ENCODE results near the gene GLRX2. TPM values are rescaled to one million over a fixed set of nuclear protein-coding genes. Genes with fewer than 3 reads are reported as not detected.
A peak's percentile ranks its signal among the peaks of the same experiment; 100 is the strongest.

GLRX2 gene
- total RNA-seq, 3 donors from 2014 or later: 15.2 to 28.8 (median 23.6) TPM

DNA sequence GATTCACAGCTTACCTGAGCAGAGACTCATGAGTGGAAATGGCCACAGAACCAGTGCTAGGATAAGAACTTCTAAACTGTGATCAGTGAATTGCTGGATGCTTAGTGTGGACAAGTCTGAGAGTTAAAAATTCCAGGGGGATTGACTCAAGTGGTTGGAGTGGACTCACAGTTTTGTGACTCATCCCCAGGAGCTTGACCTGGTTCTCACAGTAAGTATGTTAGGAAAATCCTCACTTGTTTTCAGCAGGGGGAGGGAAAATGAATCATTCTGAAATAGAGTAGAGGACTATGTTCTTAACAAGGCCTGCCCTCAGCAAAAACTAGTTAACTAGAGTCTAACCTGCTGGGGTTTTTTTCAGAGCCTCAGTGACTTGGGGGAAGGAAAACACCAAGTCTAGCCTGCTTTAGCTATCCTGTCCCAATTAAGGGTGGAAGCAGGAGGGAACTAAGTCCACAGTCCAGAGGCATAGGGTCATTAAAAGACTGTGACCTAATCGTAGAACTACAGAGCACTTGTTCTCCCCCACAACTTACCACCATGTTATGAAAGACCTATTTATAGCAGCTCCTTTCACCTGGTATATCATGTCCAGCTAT is 10.5 kb upstream of the GLRX2 start:
- Histone ChIP-seq H3K9me3 (no peaks in the 10 kb centered on the region), H3K36me3 (ENCODE audit: low read depth) (no peaks in the 10 kb centered on the region), H3K4me3 (no peak overlapping the region), H3K4me1 (ENCODE audit: low read depth) (no peaks in the 10 kb centered on the region)
- TF ChIP-seq, protein P1, sequence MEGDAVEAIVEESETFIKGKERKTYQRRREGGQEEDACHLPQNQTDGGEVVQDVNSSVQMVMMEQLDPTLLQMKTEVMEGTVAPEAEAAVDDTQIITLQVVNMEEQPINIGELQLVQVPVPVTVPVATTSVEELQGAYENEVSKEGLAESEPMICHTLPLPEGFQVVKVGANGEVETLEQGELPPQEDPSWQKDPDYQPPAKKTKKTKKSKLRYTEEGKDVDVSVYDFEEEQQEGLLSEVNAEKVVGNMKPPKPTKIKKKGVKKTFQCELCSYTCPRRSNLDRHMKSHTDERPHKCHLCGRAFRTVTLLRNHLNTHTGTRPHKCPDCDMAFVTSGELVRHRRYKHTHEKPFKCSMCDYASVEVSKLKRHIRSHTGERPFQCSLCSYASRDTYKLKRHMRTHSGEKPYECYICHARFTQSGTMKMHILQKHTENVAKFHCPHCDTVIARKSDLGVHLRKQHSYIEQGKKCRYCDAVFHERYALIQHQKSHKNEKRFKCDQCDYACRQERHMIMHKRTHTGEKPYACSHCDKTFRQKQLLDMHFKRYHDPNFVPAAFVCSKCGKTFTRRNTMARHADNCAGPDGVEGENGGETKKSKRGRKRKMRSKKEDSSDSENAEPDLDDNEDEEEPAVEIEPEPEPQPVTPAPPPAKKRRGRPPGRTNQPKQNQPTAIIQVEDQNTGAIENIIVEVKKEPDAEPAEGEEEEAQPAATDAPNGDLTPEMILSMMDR (IDR thresholded peaks at IDR 0.05): no peak
- no peak for DNase-seq
- peak; percentile 46 for ATAC-seq
- intact Hi-C loops (cut with DNase I, micrococcal nuclease): no loop called here

DNA sequence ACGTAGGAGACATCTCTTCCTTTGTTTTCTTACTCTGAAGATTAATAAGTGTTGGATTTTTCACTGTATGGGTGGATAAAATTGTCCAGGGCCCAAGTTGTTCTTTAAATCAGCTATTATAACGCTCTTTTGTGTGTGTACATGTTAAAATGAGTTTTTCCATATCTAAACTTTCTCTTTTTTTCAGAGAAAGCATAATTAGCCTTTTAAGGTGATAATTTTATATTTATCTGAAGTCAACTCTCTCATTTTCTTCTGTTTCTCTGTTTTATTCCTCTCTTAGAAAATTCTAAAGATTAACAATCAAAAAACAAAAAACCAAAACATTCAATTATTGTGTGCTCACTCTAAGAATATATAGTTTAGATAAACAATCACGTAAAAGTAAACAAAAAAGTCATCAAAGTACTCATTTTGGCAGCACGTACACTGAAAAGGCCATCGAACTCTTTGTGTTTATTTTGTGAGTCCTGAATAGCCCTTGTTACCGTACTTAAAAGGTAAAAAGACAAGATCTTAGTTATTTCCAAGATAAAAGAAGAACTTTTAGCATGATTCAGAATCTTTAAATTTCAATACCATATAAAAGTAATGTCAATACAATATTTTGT is 9.4 kb upstream of the GLRX2 start:
- TF ChIP-seq, protein P1 (IDR thresholded peaks at IDR 0.05): no peak
- H3K4me1 ChIP-seq (ENCODE audit: low read depth): no peaks in the 10 kb centered on the region

GRCh38 chr1:193113992-193114332 is 8.7 kb upstream of the GLRX2 start:
- TF ChIP-seq, protein P1 (IDR thresholded peaks at IDR 0.05): no peak
- no peaks in the 10 kb centered on the region for H3K36me3 ChIP-seq (ENCODE audit: low read depth)
- intact Hi-C loops (cut with DNase I, micrococcal nuclease): no loop called here
- no peak for DNase-seq
- no peaks in the 10 kb centered on the region for H3K9me3 ChIP-seq
- ATAC-seq: no peak
- no peak overlapping the region for H3K4me3 ChIP-seq
- H3K4me1 ChIP-seq (ENCODE audit: low read depth): no peaks in the 10 kb centered on the region

More for the DNA sequence above, 9.4 kb upstream of the GLRX2 start:
- ATAC-seq (no peak), DNase-seq (no peak)
- Histone ChIP-seq H3K36me3 (ENCODE audit: low read depth) (no peaks in the 10 kb centered on the region), H3K9me3 (no peaks in the 10 kb centered on the region), H3K4me3 (no peak overlapping the region)
- intact Hi-C loops (cut with DNase I, micrococcal nuclease): no loop called here

DNA sequence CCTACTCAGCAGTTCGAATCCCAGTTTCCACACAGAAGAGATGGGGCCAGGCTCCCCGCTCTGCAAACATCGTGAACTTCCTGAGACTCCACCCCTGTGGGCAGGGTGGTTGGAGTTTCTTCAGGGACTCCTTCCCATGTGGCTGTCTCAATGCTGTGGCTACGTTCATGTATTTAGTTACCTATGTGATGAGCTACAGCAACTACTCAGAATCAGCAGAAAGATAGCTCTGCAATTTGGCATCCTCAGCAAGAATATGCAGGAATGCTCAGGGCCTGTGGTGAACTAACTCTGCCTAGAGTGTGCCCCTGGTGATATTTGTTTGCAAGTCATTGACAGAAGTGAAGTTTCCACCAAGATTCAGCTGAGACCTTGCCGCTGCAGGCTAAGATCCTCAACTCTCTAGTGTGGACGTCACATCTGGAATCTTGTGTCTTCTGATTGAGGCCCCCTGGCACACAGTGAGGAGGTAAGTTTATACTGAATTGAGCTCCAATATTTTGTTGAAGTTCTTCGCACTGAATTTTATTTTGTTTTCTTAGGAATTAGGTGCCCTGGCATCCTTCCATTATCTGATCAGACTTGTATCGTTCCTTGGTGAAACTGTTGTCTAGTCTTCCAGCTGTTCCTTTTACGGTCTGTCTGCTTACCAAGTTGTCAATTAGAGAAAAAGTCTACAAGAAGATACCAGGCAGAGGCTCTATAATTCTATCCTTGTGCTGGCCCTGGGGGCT is 8.2 kb upstream of the GLRX2 start:
- no peak overlapping the region for H3K4me3 ChIP-seq
- no peaks in the 10 kb centered on the region for H3K4me1 ChIP-seq (ENCODE audit: low read depth)
- H3K36me3 ChIP-seq (ENCODE audit: low read depth): no peaks in the 10 kb centered on the region
- DNase-seq (no peak), ATAC-seq (no peak)
- TF ChIP-seq, protein P1 (IDR thresholded peaks at IDR 0.05): no peak
- H3K9me3 ChIP-seq: no peaks in the 10 kb centered on the region
- intact Hi-C loops (cut with DNase I, micrococcal nuclease): no loop called here

GRCh38 chr1:193111641-193112090 is 6.5 kb upstream of the GLRX2 start:
- no peaks in the 10 kb centered on the region for H3K9me3 ChIP-seq
- no peaks in the 10 kb centered on the region for H3K36me3 ChIP-seq (ENCODE audit: low read depth)
- intact Hi-C loops (cut with DNase I, micrococcal nuclease): no loop called here
- ATAC-seq: no peak
- DNase-seq: no peak
- no peaks in the 10 kb centered on the region for H3K4me1 ChIP-seq (ENCODE audit: low read depth)
- TF ChIP-seq, protein P1 (IDR thresholded peaks at IDR 0.05): no peak
- no peak overlapping the region for H3K4me3 ChIP-seq

Data from mucosa of descending colon (tissue), 3 donors.